Fibroblast of skin of left quadriceps (primary cell): ENCODE results near the gene CCDC57.

Experiments used
- DNase-seq, 2 experiments: peaks; one replicate each; pipeline ENCODE4 v3.0.0-alpha.2; 2013; ENCODE audit warnings: low read depth in 2 of 2

The CCDC57 gene

DNA sequence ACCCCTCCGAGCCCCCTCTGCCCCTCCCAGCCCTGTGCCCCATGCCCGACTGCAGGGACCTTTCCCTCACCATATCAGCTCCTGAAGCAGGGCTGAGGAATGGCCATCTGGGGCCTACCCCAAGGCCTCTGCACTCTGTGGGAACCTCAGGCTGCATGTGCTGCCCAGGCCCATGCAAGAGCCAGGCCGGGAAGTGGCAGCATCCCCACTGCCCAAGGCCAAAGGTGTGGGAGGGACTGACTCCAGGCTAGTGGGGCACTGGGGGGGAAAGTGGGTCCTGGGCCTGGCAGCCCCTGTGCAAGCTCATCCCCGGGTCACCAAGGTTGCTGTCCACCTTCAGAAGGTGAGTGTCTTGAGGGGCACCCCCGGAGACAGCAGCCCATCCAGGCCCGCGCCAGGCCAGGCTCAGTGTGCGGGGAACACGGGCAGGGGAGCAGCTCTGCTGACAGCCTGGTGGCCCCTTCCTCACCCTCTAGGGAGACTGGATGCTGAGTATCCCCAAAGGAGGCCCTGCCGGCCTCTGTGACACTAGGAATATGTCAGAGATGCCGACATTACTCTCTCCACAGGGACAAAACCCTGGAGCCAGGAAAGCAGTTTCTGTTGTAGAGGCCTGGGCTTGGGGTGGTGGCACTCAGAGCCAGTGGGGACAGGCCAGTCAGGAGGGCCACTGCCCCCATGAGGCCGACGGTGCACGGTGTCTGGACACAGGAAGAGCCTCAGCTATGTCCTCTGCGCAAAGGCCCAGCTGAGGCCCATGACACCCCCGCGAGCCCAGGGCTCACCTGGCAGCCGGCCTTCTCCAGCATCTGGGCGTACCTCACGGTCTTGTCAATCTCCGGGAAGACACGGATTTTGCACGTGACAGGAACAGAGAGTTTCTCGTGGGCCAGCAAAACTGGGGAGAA, 150.3 kb downstream of the CCDC57 start:
- DNase-seq: no peak

DNA sequence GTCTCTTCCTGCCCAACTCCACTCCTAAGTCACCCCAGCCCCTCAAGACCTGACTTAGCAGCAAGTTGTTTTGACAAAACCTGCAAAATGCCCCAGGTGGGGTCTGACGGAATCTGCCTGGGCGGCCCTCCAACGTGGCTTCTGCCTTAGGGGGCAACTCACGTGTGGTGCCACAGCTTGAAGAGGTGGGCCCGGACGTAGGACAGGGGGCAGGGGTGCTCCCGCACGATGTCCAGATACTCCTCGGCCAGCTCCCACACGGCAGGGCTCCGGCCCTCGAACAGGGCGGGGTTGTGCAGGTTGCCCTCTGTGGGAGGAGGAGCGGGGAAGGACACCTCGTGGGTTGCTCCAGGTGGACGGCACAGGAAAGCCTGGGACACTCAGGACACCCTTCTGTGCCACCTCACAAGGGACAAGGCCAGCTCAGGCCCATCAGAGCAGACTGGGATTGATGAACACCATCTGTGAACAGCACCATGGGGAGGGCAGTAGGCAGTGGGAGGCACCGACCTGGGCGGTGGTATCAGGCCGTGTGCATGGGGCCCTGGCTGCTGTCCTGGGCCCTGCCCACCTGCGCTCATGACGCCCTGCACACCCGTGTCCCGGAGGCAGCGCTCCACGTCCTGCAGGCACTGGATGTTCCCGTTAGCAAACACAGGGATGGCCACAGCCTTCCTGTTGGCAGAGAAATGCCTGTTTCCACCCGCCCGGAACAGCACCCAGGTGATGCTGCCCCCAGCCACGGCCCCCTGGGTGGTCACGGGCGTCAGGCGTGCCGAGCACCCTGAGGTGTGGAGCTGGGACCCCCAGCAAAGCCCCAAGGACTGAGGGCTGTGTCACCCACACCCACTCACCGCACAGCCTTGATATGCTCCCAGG, 151.4 kb downstream of the CCDC57 start:
- DNase-seq: no peak

DNA sequence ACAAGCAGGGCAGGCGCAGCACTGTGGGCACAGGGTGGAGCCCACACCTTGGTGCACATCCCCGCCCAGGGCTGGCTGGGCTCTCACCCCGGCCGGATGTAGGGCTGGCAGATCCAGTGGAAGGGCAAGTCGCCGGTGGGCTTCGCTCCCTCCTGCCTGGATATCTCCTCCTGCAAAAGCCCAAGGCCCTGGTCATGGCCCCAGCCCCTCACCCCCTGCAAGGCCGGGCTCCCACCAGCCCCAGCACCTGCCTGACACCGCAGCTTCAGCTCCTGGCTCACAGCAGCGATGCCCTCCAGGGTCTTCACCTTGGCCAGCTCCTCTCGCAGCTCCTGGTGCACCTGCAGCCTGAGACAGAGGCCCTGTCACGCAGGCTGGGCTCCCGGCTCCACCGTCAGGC, 152.0 kb downstream of the CCDC57 start:
- DNase-seq: no peak

DNA sequence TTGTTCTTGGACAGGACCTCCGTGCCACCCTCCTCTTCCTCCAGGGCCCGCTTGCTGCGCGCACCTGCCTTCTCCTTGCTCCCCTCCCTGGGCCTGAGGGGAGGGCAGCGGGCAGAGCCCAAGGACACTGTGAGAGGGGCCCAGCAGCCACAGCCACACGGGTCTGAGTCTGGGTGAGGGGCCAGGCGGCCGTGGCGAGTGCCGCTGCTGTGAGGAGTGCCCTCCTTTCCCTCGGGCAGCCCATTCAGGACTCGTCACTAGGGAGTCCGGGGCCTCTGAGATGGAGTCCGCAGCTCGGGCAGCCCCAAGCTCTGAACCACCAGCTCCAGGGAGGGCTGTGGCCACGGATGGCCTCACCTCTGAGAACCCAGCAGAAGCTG, 152.7 kb downstream of the CCDC57 start:
- no peak for DNase-seq

DNA sequence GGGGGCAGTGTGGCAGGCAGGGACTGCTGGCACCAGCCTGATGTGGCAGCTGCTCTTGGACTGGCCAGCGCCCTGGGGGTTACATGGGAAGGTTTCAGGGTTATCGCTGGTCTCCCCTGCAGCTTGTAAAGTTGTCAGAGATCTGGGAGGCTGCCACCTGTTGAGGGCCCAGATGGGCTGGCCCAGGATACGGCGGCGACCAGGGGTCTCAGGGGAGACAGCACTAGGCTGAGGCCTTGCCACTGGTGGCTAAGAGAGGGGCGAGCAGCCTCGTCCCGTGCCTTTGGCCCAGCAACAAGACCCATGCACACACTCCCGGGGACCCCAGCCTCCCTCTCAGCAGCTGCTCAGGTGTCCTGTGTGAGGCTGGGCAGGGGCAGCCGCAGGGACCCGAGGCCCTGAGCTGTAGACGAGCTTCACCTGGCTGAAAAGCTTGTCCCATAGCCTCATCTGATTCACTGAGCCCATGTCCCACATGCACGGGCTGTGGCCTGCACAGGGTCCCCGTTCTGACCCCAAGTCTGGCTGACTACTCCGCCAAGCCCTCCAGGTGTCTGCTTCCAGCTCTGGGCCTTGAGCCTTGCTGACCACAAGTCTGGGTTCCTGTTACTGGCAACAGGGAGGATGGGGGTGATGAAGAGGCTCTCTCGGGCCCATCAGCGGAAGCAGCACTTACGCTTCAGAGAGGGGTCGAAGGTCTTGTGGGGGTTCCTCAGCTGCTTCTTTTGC, 153.2 kb downstream of the CCDC57 start:
- DNase-seq: no peak

DNA sequence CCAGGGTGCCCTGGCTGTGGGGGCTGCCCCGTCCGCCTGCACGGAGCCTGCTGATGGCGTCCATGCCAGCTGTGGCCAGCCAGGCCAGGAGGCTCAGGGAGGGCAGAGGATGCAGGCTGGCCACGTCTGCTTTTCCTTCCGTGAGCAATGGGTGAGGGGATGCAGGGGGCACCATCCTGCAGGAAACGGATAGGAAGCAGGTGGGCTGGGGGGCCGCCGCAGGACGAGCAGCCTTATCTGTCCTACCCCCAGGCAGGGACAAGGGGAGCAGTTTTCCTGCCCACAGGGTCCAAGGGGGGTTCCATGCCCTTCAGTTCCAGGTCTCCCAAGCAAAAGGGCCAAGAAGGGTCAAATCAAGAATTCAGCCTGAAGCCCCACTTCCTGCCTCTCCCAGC, 153.8 kb downstream of the CCDC57 start:
- no peak for DNase-seq

DNA sequence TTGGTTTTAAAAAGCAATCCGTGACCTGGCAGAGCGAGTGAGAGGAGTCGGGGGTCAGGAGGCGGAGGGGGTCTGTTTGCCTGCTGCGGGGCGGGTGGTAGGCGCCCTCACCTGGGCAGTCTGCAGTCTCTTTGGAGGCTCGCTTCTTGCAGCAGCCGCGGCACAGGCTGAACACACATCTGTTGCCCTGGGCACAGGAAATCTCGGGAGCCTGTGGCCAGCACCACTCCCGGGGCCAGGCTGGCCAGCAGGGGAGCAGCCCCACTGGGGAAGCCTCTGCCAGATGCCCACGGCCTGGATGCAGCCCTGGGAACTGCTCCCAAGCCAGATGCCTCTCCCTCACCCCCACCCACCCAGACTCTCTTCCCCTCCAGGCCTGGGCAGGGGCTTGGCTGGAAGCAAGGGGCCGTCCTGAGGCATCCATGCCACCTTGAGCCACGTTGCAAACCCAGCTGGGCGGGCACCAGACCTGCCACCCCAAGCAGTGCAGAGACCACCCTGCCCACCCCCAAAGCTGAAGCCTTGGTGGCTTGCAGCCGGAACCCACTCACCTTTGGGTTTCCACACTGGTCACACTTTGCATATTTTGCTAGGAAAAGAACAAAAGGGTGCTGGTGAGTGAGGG, 154.3 kb downstream of the CCDC57 start:
- DNase-seq: no peak

DNA sequence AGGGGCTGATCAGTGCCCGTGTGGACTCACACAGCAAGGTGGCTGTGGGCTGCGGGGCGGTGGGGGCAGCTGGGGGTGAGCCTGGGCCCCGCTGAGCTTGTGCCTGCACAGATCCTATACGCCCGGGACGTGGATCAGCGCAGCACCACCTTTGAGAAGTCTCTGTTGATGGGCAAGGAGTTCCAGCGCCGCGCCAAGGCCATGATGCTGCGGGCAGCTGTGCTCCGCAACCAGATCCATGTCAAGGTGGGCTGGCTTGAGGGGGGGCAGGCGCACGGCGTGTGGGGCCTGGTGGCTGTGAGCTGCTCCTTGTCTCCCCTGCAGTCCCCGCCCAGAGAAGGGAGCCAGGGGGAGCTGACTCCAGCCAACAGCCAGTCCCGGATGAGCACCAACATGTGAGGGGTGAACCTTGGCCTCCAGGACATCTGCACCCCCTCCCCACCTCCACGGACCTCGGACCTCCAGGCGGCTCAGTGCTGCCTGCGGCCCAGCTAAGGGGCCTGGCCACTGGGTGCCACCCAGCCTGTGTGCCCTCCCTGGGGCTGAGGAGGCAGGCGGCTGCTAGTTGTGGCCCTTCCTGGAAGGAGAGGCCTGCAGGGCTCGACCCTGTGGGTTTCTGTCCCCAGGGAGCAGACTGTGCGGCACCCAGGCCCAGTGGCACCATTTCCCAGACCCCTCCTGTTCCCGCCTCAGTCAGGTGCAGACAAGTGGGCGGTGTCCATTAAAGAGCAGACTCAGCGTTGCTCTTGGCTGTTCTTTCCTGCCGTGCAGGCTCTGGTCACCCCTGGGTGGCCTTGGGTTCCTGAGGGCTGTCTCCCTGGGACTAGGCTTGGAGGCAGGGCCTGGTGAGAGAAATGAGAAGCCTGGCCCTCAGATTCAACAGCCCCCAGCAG, 155.7 kb downstream of the CCDC57 start:
- no peak for DNase-seq

DNA sequence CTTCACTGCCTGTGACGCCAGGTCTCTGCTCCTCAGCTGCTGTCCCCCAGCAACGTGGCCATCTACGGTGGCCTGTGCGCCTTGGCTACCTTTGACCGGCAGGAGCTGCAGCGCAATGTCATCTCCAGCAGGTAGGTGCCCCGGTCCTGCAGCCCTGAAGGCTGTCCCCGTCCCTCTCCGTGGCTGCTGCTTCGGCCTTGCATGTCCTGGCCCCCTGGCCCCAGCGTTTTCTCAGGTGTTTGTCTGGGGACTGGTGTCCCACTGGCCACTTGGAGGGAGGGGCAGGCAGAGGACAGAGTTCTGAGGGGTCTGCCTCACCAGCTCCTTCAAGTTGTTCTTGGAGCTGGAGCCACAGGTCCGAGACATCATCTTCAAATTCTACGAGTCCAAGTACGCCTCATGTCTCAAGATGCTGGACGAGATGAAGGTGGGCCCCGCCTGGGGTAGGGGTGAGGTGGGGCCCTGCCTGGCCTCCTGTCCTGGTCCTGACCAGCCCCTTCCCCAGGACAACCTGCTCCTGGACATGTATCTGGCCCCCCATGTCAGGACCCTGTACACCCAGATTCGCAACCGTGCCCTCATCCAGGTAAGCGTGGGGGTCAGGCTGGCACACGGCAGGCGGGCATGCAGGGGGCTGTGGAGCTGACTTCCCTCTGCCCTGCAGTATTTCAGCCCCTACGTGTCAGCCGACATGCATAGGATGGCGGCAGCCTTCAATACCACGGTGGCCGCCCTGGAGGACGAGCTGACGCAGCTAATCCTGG, 156.5 kb downstream of the CCDC57 start:
- DNase-seq: no peak

DNA sequence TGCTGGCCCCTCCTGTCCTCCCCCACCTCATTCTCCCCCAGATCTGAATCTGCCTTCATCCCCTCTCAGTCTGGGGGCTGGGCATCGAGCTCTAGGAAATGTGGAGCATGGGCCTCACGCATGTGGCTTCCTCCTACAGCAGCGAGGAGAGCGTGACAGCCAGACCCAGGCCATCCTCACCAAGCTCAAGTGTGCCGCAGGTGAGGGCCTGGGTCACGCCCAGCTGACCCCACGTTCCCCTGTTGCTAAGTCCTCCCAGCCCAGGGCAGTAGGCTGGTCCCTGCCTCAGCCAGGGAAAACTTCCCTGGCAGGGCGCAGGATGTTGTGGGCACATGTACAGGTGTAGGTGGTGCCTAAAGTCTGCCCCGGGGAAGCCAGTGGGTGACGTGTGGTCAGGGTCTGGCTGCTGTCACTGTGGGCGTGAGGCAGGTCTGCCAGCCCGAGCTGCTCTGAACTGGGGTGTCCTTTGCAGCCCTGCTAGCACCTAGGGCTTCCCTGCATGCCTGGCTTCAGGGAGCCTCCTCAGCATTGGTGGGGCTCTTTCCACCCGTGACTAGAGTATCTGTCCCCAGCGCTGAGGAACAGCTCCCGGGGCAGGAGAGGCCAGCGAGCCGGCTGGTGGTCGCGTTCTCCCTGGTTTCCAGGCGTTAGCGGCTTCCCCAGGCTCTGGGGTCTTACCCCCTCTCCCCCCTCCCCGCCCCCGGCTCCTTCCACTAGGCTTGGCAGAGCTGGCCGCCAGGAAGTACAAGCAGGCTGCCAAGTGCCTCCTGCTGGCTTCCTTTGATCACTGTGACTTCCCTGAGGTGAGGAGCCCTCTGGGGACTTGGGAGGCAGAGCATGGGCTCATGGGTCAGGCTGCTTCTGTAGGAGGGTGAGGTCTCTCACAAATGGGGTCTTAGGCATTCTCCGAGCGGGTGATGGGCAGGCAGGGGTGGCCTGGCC, 157.3 kb downstream of the CCDC57 start:
- no peak for DNase-seq

DNA sequence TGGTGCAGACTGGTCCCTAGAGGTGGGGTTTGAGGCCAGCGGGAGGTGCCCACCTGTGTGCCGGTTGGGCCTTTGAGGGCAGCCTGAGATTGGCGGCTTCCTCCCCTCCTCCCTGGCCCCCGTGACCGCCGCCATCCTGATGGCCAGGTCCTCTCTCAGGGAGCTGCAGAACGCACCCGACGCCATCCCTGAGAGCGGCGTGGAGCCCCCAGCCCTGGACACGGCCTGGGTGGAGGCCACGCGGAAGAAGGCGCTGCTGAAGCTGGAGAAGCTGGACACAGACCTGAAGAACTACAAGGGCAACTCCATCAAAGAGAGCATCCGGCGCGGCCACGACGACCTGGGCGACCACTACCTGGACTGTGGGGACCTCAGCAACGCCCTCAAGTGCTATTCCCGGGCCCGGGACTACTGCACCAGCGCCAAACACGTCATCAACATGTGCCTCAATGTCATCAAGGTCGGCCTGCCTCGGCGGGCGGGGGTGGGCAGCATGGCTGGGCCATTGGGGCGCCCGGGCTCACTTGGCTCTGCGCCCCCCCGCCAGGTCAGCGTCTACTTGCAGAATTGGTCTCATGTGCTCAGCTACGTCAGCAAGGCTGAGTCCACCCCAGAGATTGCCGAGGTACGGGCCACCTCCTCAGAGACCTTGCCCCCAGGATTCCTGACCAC, 158.2 kb downstream of the CCDC57 start:
- no peak for DNase-seq

DNA sequence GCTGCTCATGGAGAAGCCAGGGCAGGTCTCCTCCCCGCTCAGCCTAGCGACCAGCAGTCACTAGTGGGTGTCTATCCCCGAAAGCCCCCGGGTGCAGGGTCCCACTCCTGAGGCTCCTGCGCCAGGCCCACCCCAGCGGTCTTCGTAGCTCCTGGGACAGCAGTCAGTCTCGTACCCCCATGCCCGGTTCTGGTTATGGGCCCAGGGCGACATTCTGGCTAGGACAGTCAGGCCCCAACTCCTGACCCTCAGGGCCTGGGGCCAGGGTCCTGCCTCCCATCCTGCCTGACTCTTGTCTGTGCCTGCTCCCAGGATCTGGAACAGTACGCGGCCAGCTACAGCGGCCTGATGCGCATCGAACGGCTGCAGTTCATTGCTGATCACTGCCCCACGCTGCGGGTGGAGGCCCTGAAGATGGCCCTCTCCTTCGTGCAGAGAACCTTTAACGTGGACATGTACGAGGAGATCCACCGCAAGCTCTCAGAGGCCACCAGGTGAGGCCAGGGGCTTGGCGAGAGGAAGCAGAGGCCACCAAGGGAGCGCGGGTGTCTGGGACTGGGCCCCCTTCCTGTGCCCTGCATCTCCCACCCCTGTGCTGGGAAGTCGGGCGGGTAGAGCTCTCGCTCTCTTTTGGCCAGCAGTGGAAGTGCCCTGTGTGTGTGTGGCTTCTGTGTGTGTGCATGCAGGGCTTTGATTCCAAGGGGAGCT, 158.9 kb downstream of the CCDC57 start:
- no peak for DNase-seq

DNA sequence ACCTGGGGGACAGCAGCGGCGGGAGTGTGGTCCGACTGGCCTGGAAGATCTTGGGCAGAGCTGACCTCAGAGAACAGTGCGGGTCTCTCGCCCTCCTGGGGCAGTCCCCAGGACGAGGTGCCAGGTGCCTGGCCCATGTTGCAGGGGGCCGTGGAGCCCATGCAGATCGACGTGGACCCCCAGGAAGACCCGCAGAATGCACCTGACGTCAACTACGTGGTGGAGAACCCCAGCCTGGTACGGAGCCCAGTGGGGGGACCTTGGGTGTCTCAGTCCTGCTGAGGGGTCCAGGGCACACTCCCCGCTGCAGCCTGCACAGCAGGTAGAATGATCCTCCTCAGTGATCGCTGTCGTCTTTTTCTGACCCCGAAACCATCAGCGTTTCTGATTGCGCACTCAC, 159.5 kb downstream of the CCDC57 start:
- DNase-seq: no peak

DNA sequence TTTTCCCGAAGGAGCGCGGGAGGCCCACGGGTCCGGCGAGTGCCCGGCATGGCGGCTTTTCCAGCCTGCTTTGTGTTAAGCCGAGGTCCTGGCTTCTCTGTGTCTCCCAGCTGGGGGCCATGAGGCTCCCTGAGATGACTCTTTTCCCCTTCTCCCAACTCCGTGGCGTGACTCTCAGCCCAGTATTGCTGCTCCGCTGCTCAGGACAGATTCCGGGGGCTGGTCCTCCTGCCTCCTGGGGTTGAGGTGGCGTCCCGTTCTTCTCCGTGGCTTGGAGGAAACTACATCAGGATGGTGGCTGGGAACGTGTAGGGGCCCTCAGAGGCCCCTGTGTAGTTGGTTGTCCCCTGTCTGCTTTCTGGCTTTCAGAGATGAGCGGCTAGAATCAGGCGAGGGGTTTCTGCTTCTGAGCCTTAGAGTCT, 160.0 kb downstream of the CCDC57 start:
- DNase-seq: no peak

DNA sequence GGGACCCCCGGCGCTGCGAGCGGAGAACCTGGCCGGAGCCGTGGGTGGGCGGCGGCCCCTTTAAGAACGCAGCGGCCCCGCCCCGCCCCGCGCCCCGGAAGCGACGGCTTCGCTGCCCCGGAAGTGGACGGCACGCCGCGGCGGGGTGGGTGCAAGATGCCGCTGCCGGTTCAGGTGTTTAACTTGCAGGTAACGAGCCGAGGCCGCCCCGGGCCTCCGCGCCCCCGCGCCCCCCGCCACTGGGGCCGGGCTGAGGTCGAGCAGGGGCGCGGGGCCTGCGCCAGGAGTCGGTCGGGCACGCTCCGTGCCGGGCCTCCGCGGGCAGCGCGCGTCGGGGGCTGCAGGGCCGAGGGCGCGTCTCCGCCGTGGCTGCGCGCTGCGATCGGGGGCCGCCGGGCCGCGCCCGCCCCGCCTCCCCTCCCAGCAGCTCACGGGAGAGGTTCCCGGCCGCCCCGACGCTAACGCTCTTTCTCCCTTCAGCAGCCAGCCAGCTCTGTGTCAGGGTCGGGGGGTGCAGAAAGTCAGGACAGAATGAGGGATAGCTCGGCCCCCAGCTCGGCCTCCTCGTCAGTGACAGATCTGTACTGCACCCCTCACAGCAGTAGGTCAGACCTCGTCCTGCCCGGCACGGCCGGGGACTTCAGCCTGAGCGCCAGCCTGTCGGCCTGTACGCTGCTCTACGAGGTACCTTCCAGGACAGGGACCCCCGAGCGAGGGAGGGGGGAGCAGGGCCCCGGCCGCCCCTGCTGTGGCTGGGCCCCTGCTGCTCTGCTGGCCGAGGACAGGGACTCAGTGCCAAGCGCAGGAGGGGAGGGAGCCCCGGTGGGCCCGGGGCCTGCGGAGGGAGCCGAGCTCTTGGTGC, 160.6 kb downstream of the CCDC57 start, which contains the start of the genes GPS1 and RFNG:
TSS of gene GPS1 (plus strand) at position 123 of the 862 bp plus-strand sequence. CDS start at position 157, 34 bp downstream.
TSS of gene RFNG (minus strand) at position 36 of the 862 bp plus-strand sequence. CDS start 45 bp downstream, outside the sequence.
- no peak for DNase-seq
